Measurements from ENCODE around the gene PPDPF.

DNA sequence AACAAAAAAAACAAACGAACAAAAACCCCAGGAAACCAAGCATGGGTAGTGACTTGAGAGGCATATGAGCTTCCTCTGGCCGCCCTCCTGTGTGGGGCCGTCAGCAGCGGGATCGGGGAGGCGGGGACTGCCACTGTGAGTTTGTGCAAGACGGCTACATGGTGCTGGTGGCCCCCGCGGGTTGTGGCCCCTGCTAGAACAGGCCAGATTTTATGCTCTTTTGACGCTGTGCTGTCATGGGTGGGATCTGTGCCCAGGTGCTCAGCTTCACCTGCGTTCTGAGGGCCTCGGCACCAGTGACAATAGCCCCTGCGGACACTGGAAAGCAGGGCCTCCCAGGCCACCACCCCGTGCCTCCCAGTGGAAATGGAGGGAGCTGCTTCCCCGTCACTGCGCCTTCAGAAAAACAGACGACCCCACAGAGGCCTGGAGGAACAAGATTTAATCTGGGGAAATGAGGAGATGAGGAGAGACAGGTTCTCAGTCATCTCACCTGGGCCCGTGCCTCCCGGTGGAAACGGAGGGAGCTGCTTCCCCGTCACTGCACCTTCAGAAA is 43.4 kb upstream of the PPDPF start:
- no peak for TF ChIP-seq CTCF (IDR thresholded peaks at IDR 0.05)
- TF ChIP-seq POLR2A (IDR thresholded peaks at IDR 0.05): no peak
